NCI-H345 (cell line): ENCODE measurements around the gene NALCN.
"Not testable (repeated sequence)": the region's sequence is repeated elsewhere in the genome, so short reads cannot be mapped to it uniquely, and the experiment has no call there.

Experiments
- DNase-seq: peaks from one replicate; lab custom pipeline; 2025; lab: John Stamatoyannopoulos, UW

Gene NALCN

GRCh38 chr13:101341464-101341863 lies 74.8 kb downstream of the NALCN start:
- DNase-seq, result no peak

- DNase-seq, result no peak
Measured at GRCh38 chr13:101339202-101339601, 77.1 kb downstream of the NALCN start.

GRCh38 chr13:101332583-101332982 lies 83.7 kb downstream of the NALCN start:
- no peak for DNase-seq

- no peak for DNase-seq
Measured at GRCh38 chr13:101331731-101332130, 84.6 kb downstream of the NALCN start.

GRCh38 chr13:101327871-101328270 lies 88.4 kb downstream of the NALCN start:
- DNase-seq, result no peak

GRCh38 chr13:101326710-101327109 lies 89.6 kb downstream of the NALCN start:
- no peak for DNase-seq

- DNase-seq, result no peak
Measured at GRCh38 chr13:101325423-101325822, 90.9 kb downstream of the NALCN start.

- DNase-seq, result no peak
Measured at GRCh38 chr13:101323601-101324000, 92.7 kb downstream of the NALCN start.

- DNase-seq, result no peak
Measured at GRCh38 chr13:101317986-101318523, 98.3 kb downstream of the NALCN start.

- not testable (repeated sequence) for DNase-seq
Measured at GRCh38 chr13:101313479-101313878, 102.8 kb downstream of the NALCN start.

GRCh38 chr13:101309014-101309619 lies 107.2 kb downstream of the NALCN start:
- DNase-seq, result no peak

GRCh38 chr13:101308247-101309013 lies 107.9 kb downstream of the NALCN start:
- DNase-seq, result no peak

- DNase-seq, result no peak
Measured at GRCh38 chr13:101307181-101307701, 109.1 kb downstream of the NALCN start.

GRCh38 chr13:101306773-101307172 lies 109.5 kb downstream of the NALCN start:
- no peak for DNase-seq

GRCh38 chr13:101305981-101306411 lies 110.3 kb downstream of the NALCN start:
- DNase-seq, result no peak

GRCh38 chr13:101303521-101303920 lies 112.8 kb downstream of the NALCN start:
- DNase-seq, result no peak

GRCh38 chr13:101301053-101301452 lies 115.3 kb downstream of the NALCN start:
- DNase-seq, result no peak

GRCh38 chr13:101300531-101300930 lies 115.8 kb downstream of the NALCN start:
- DNase-seq, result no peak

- no peak for DNase-seq
Measured at GRCh38 chr13:101298517-101298916, 117.8 kb downstream of the NALCN start.

- DNase-seq, result no peak
Measured at GRCh38 chr13:101297794-101298193, 118.5 kb downstream of the NALCN start.

- no peak for DNase-seq
Measured at GRCh38 chr13:101292711-101293110, 123.6 kb downstream of the NALCN start.

- no peak for DNase-seq
Measured at GRCh38 chr13:101291646-101292515, 124.4 kb downstream of the NALCN start.
